NCI-H2107 (cell line): ENCODE data around the gene EOMES.
"Not testable (repeated sequence)": the region's sequence is repeated elsewhere in the genome, so short reads cannot be mapped to it uniquely, and the experiment has no call there.

Experiments used
- DNase-seq: peaks from one replicate; lab custom pipeline; 2025; lab: John Stamatoyannopoulos, UW

Gene EOMES

GRCh38 chr3:27721717-27722564 is at the start of gene EOMES:
Gene EOMES (minus strand): TSS chr3:27722323. CDS start chr3:27722294, 29 bp downstream.
- DNase-seq, result no peak

GRCh38 chr3:27770384-27770783 is 48.3 kb upstream of the EOMES start:
- not testable (repeated sequence) for DNase-seq

- no peak for DNase-seq
These were observed 44.9 kb upstream of the EOMES start for GRCh38 chr3:27767000-27767399.

GRCh38 chr3:27758083-27758482 is 36.0 kb upstream of the EOMES start:
- DNase-seq, result no peak

- DNase-seq, result no peak
These were observed 34.8 kb upstream of the EOMES start for GRCh38 chr3:27756877-27757276.

- DNase-seq, result no peak
These were observed 30.8 kb upstream of the EOMES start for GRCh38 chr3:27752926-27753325.

- no peak for DNase-seq
These were observed 27.5 kb upstream of the EOMES start for GRCh38 chr3:27749643-27750042.

GRCh38 chr3:27746838-27747237 is 24.7 kb upstream of the EOMES start:
- no peak for DNase-seq

GRCh38 chr3:27740854-27741253 is 18.7 kb upstream of the EOMES start:
- DNase-seq, result no peak

GRCh38 chr3:27737091-27737490 is 15.0 kb upstream of the EOMES start:
- no peak for DNase-seq

GRCh38 chr3:27730774-27731659 is 8.9 kb upstream of the EOMES start:
- DNase-seq, result no peak

GRCh38 chr3:27729748-27730611 is 7.9 kb upstream of the EOMES start:
- DNase-seq, result no peak

GRCh38 chr3:27729325-27729724 is 7.2 kb upstream of the EOMES start:
- DNase-seq, result no peak

- DNase-seq, result no peak
These were observed 6.3 kb upstream of the EOMES start for GRCh38 chr3:27728195-27729087.

GRCh38 chr3:27726240-27726639 is 4.1 kb upstream of the EOMES start:
- no peak for DNase-seq

GRCh38 chr3:27724459-27725197 is 2.5 kb upstream of the EOMES start:
- no peak for DNase-seq

- no peak for DNase-seq
These were observed 1.8 kb upstream of the EOMES start for GRCh38 chr3:27723815-27724458.

GRCh38 chr3:27723456-27723814 is 1.3 kb upstream of the EOMES start:
- no peak for DNase-seq

GRCh38 chr3:27723001-27723445 is 900 bp upstream of the EOMES start:
- DNase-seq, result no peak
